NB4 (cell line): ENCODE results near the gene SLC17A2.

Experiments
- DNase-seq: peaks from one replicate; pipeline ENCODE4 v3.0.0; 2010; ENCODE audit warnings: low read depth
- H3K4me3 ChIP-seq: one replicate; pipeline ENCODE4 v1.5.1; 2011; ENCODE audit warnings: mild to moderate bottlenecking, low read depth, low read length, moderate library complexity
- CTCF ChIP-seq: IDR thresholded peaks from one replicate; pipeline ENCODE4 v1.5.1; 2012; ENCODE audit warnings: low read depth, low read length
- MYC ChIP-seq: IDR thresholded peaks from 2 replicates; pipeline ENCODE4 v1.6.1; 2011; ENCODE audit warnings: low read depth, low read length
- POLR2A ChIP-seq: IDR thresholded peaks from 2 replicates; pipeline ENCODE4 v1.6.1; 2011; ENCODE audit warnings: mild to moderate bottlenecking; ENCODE audit not compliant: insufficient read length; ENCODE audit errors: extremely low read depth
- TF ChIP-seq, protein P1 (sequence below): IDR thresholded peaks from 2 replicates; pipeline ENCODE4 v1.6.1; 2011; ENCODE audit warnings: low read depth, low read length

The SLC17A2 gene

DNA sequence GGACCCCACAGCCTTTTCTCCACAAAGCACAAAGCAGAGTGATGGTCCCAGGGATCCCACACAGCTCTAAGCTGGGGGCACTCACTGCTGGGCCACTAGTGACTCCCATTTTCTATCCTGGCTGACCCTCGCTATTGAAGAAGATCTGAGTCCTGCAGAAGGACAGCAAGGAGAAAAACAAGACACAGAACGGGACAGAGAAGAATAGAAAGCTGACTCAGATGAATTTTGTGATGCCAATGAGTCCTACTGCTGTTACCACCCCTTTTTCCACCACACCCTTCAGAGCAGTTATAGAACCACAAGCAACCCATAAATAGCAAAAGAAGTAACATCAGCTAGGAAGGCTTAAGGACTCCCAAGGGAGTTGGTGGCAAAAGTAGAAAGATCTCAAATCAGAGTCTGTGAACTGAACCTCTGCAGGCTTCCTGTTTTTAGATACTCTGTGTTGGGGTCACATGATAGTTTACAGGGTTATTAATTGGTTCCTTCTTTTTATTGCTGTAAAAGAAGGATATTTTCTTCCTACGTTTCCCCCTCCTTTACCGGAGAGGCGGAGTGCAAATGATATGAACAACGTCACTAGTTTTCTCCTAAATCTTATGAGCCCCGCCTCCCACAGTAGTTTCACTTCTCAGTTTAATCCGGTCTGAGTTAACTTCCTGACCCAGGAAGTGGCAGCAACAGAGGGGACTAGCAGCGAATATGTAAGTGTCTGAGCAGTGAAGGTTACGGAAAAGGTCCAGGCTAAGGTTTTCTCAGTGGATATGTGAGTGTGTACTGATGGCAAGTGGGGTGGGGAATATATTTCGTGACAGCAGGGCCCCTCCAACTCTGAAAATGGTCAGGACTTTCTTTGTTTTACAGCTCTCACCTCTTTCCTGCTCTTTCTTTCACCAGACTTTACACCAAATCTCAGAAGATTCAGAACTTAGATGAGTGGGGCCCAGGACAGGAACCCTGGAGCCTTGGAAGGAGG lies 31.9 kb upstream of the SLC17A2 start, which contains the start of gene TRIM38:
TRIM38 (plus strand) TSS at position 654 of the 979 bp plus-strand sequence. CDS start 3,721 bp downstream, outside the sequence.
- peak within 1 kb of the TSS; percentile 80 for H3K4me3 ChIP-seq
- TF ChIP-seq CTCF (no peak), POLR2A (peak; percentile 56), MYC (peak; percentile 40; the same call in 1 of the 2 replicates)
- TF ChIP-seq, protein P1, sequence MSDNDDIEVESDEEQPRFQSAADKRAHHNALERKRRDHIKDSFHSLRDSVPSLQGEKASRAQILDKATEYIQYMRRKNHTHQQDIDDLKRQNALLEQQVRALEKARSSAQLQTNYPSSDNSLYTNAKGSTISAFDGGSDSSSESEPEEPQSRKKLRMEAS = peak; percentile 52; the same call in 1 of the 2 replicates
- DNase-seq = peak; percentile 97

DNA sequence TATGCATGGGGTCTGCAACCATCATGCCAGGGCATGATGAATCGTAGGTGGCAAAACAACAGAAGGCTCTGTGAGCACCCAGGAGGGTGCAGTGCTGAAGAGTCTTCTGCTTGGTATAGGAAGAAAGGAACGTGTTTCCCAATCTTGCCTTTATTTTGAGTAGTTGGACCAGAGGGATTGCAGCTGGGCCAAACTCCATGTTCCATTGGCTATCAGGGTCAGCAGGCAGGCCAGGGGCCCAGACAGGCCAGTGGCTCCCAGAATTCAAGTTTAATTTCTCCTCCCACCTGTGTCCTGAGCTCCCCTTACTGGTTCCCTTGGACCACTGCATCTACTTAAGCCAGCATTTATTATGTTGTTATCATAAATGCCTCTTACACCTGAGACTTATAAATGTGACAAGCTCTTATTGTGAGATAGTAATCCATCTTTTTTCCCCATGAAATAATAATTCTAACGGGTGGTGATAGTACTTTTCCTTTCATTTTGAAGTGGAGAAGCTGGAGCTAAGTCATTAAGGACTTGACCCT lies 31.2 kb upstream of the SLC17A2 start:
- peak overlapping the region; percentile 80 for H3K4me3 ChIP-seq
- TF ChIP-seq, protein P1 = no peak
- TF ChIP-seq CTCF (no peak), POLR2A (no peak), MYC (no peak)
- peak; percentile 27 for DNase-seq

- no peak overlapping the region for H3K4me3 ChIP-seq
- TF ChIP-seq MYC (no peak), CTCF (no peak), POLR2A (no peak)
- TF ChIP-seq, protein P1 = no peak
- no peak for DNase-seq
Observed at GRCh38 chr6:25960734-25961133, 30.2 kb upstream of the SLC17A2 start.

DNA sequence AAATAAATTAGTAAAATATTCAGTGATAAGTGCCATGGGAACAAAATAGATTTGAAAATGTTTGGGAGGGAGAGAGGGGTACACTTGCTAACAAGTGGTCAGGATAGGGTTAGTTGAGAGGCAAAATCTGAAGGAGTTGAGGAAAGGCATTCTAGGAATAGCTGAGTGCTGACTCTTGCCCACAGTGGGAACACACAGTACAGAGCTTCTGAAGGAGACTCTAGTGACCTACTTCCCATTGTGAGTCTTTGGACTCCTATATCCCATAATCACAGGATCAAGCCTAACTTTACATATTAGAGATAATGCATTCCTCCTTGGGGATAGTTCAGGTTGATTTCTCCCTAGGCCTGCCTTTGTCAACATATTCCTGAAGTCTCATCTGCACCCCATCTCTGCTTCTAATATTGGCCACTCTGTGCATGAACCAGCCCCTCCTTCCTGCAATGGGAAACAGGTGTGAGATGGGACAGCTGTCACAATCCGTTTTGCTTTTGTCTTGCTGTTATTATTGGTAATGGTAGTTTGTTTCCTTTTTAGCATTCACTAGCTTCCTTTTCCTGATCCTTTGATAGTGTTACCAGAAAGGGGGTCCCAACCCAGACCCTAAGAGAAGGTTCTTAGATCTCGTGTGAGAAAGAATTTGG lies 29.5 kb upstream of the SLC17A2 start:
- no peak overlapping the region for H3K4me3 ChIP-seq
- DNase-seq = no peak

More for the DNA sequence above, 29.5 kb upstream of the SLC17A2 start:
- TF ChIP-seq, protein P1 = no peak
- TF ChIP-seq POLR2A (no peak), MYC (no peak), CTCF (no peak)
